HTERT RPE-1 (cell line): ENCODE measurements around the gene ARHGEF26.

Source experiments
- in situ Hi-C: fragments of 300-500 bp; cut with MboI; formaldehyde crosslinking; loops from 4 replicates; pipeline ENCODE4 v1.14.3; 2020; ENCODE audit warnings: low sequenced_read_pairs

The ARHGEF26 gene

DNA sequence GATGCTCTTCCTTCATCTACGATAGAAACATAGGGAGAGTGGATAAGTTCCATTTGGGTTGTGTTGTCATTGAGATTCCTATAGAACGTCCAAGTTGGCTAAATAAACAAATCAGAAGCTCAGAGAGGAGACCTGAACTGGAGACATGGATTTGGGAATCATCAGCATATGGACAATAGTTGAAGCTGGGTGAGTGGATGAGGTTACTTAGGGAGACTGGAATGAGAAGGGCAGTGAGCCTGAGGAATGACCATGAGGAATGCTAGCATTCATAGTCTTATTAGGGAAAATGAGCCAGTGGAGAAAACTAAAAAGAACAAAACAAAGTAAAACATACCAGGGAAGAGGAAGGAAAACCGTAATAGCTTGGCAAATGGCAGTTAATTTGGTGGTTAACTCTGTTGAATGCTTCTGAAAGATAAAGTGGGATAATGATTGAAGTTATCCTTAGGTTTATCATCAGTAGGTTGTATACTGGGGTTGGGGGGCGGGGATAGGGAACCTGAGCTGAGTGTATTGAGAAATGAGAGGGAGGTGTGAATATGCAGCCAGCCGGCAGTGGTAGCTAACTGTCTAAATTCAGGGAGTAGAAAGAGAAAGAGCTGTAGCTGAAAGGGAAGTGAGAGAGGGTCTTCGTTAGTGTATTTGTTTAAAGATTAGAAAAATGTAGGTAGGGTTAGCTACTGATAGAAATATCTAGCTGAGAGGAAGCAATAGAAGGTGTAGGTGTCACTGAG, 74.6 kb downstream of the ARHGEF26 start:
- in situ Hi-C loops: no loop called here

- in situ Hi-C loops: no loop called here
These were observed 76.6 kb downstream of the ARHGEF26 start for GRCh38 chr3:154197751-154198150.

GRCh38 chr3:154209499-154209898, 88.3 kb downstream of the ARHGEF26 start:
- in situ Hi-C loops: no loop called here

DNA sequence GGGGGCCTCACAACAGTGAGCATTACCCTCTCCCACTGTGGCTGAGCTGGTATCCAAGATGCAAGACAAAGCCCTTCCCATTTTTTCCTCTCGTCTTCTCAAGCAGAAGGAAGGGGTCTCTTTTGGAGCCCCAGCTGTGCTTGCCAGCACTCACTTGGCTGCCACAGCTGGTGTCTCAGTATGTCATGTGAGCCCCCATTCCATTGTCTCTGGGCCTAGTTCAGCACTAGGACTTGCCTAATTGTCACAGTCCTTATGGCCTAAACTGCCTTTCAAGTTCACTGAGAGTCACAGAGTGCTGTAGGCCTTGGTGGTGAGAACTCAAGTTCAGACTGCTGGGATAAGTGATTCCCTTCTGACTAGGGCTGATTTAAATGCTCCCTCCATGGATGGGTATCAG, 89.8 kb downstream of the ARHGEF26 start:
- in situ Hi-C loops: no loop called here

DNA sequence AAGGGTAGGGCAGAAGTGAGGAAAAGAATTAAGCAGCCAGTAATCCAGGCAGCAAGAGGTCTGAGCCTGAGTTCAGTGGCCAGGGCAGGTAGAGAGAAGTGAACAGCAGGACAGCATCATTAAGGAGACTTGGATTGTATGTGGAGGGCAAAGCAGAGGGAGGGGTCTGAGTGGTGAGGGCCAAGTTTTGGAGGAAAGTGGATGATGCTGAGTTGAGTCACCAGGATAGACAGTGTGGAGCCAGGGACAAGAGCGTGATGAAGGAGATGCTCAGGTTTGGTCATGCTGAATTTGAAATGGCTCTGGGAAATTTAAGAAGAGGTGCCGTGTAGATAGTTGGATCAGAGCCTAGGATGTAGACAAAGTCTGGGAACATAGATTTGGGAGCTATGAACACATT, 93.1 kb downstream of the ARHGEF26 start:
- in situ Hi-C loops: no loop called here

DNA sequence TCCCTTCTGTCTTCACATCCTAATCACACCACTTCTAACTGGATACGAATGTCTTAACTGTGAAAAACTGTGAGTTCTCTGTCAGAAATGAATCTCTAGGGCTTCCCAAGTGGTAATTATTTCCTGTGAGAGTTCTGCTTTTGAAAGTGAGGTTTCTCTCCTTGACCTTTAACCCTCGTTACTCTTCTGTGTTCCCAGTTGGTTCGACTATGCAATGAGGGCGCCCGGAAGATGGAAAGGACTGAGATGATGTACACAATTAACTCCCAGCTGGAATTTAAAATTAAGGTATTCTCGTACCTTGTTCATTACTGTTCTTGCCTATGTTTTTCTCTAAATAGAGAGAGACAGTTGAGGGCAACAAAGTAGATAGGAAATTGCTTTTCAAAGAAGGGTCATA, 96.5 kb downstream of the ARHGEF26 start:
- in situ Hi-C loops: no loop called here

GRCh38 chr3:154218728-154219127, 97.5 kb downstream of the ARHGEF26 start:
- in situ Hi-C loops: no loop called here

DNA sequence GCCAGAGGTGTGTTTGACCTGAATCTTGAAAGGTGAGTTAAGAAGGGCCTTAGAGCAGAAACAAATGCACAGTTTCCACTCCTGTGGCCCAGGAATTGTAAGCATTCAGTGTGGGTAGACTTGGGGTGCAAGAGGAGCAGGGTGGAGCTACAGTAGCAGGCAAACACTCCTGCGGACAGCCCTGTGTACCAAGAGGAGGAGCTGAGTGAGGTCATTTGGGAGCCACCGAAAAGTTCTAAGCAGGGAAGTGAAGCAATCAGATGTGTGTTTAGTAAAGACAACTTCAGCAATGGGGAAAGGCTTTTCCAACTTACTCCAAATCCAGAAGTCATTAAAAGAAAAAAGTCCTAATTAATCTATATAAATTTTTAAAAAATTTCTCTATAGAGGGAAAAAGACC, 99.3 kb downstream of the ARHGEF26 start:
- in situ Hi-C loops: no loop called here

GRCh38 chr3:154223519-154223918, 102.3 kb downstream of the ARHGEF26 start:
- in situ Hi-C loops: no loop called here

GRCh38 chr3:154224366-154224765, 103.2 kb downstream of the ARHGEF26 start:
- in situ Hi-C loops: no loop called here

DNA sequence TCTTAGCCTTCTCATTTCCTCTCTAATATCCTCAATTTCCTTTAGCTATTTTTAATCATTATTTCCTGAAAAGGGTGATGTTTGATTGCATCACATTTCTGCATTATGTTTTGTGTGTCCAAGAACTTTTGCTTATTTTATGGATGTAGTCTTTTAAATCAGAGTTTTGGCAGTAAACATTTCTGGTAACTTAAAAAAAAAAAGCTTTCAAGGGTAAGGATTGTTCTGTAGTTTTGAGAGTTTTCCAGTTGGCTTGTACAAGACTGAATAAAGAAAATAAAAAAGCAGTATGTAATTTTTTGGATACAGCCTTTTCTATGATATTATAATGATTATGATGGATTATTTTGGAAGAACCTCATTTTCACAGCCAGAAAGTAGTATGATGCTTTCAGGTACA, 103.7 kb downstream of the ARHGEF26 start:
- in situ Hi-C loops: no loop called here

GRCh38 chr3:154225536-154225935, 104.3 kb downstream of the ARHGEF26 start:
- in situ Hi-C loops: no loop called here

GRCh38 chr3:154227531-154227930, 106.3 kb downstream of the ARHGEF26 start:
- in situ Hi-C loops: no loop called here

DNA sequence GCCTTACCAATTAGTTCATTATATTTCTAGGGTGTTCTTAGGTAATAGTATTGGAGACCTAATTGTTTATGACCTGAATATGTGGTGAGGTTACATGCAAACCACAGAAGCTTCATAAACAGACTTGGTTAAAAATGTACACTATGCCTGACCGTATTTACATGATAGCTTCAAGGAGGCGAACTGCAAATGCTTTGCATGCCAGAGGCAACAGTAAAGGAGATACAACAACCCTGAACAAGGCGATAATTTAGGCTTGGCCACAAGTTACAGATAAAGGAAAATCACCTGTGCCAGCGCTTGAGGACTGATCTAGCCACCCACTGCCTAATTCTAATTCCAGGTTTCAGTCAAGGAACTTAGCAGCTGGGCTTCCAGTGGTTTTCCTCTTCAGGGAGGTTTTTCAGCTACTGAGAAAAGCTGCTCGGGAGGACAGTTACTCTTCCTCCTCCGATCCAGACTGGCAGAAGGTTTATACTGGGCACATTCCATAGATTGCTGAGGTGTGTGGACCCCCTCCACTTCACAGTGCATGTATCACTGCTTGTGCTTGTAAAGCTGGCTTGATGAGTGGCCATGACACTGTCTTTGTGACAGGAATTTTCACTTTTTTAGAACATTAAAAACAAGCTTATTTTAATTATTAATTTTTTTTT, 107.5 kb downstream of the ARHGEF26 start:
- in situ Hi-C loops: no loop called here

GRCh38 chr3:154229217-154229590, 108.0 kb downstream of the ARHGEF26 start:
- in situ Hi-C loops: no loop called here

GRCh38 chr3:154235330-154235729, 114.1 kb downstream of the ARHGEF26 start:
- in situ Hi-C loops: no loop called here

GRCh38 chr3:154236331-154236730, 115.1 kb downstream of the ARHGEF26 start:
- in situ Hi-C loops: no loop called here

GRCh38 chr3:154240235-154240634, 119.0 kb downstream of the ARHGEF26 start:
- in situ Hi-C loops: no loop called here

- in situ Hi-C loops: no loop called here
These were observed 120.3 kb downstream of the ARHGEF26 start for GRCh38 chr3:154241496-154241895.

DNA sequence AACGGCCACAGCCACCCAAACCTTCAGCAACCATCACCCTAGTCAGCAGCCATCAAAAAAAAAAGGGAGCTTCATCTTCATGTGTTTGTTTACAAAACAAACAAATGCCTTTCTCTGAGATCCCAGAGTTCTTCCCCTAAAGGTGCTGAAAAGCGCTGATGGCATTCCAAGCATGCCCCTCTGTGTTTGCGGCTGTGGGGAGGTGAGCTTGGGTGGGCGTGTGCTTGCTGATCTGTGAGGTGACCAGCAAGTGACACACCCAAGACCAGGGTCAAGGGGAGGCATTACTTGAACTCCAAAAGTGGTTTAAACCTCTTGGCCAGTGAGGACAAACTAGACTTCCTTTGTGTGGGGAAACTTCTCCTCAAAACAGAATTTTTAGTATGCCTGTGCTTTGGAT, 121.6 kb downstream of the ARHGEF26 start:
- in situ Hi-C loops: no loop called here

GRCh38 chr3:154243353-154243752, 122.2 kb downstream of the ARHGEF26 start:
- in situ Hi-C loops: no loop called here

- in situ Hi-C loops: no loop called here
These were observed 123.5 kb downstream of the ARHGEF26 start for GRCh38 chr3:154244644-154245043.
